ENCODE results near the gene FMN2. TPM values are rescaled to one million over a fixed set of nuclear protein-coding genes. Genes with fewer than 3 reads are reported as not detected.

Gene FMN2
- total RNA-seq, 3 donors from 2014 or later (not counting 1 experiment from before 2014, with no cell fraction given), result not detected

- intact Hi-C loops (cut with micrococcal nuclease), result no loop called here
- WGBS (ENCODE audit: insufficient coverage), result 100% methylated on average over 1 of the region's 1 CpG
These were observed 134.4 kb downstream of the FMN2 start for GRCh38 chr1:240226102-240226501.

GRCh38 chr1:240230816-240231215 lies 139.1 kb downstream of the FMN2 start:
- Mint-ChIP-seq H3K27me3 (ENCODE audit: low read depth in 2 of 2) (no peaks in the 10 kb centered on the region), H3K4me3 (no peak overlapping the region), H3K27ac (no peak overlapping the region), H3K9me3 (peaks cover 3% of the 10 kb centered on the region in 2 donors), H3K4me1 (no peaks in the 10 kb centered on the region), H3K36me3 (peaks cover 3% of the 10 kb centered on the region)
- DNase-seq (no peak), ATAC-seq (no peak)
- WGBS (ENCODE audit: insufficient coverage), result 68% methylated on average over 2 of the region's 2 CpGs
- TF ChIP-seq CTCF (IDR thresholded peaks at IDR 0.05), result no peak
- Histone ChIP-seq H3K27me3 (ENCODE audit: control insufficient read depth, insufficient read depth, low read length) (no peaks in the 10 kb centered on the region), H3K9me3 (ENCODE audit: control insufficient read depth, insufficient read depth, low read length) (no peaks in the 10 kb centered on the region), H3K4me3 (ENCODE audit: low read length) (no peak overlapping the region), H3K36me3 (ENCODE audit: control insufficient read depth, insufficient read depth, low read length) (no peaks in the 10 kb centered on the region), H3K4me1 (ENCODE audit: control insufficient read depth, insufficient read depth, low read length) (no peaks in the 10 kb centered on the region), H3K27ac (ENCODE audit: low read length) (no peak overlapping the region)
- intact Hi-C loops (cut with micrococcal nuclease), result no loop called here

More at GRCh38 chr1:240226102-240226501, 134.4 kb downstream of the FMN2 start:
- H3K9me3 Mint-ChIP-seq, result peaks cover 9 to 17% of the 10 kb centered on the region in 2 donors
- no peaks in the 10 kb centered on the region for H3K4me1 Mint-ChIP-seq
- no peak for TF ChIP-seq CTCF (IDR thresholded peaks at IDR 0.05)
- Histone ChIP-seq H3K4me1 (ENCODE audit: control insufficient read depth, insufficient read depth, low read length) (no peaks in the 10 kb centered on the region), H3K36me3 (ENCODE audit: control insufficient read depth, insufficient read depth, low read length) (no peaks in the 10 kb centered on the region), H3K27ac (ENCODE audit: low read length) (no peak overlapping the region), H3K4me3 (ENCODE audit: low read length) (no peak overlapping the region), H3K9me3 (ENCODE audit: control insufficient read depth, insufficient read depth, low read length) (peaks cover 8% of the 10 kb centered on the region), H3K27me3 (ENCODE audit: control insufficient read depth, insufficient read depth, low read length) (no peaks in the 10 kb centered on the region)
- ATAC-seq (no peak), DNase-seq (no peak)
- H3K36me3 Mint-ChIP-seq, result peaks cover 10% of the 10 kb centered on the region
- H3K27ac Mint-ChIP-seq, result no peak overlapping the region
- no peaks in the 10 kb centered on the region for H3K27me3 Mint-ChIP-seq (ENCODE audit: low read depth in 2 of 2)
- H3K4me3 Mint-ChIP-seq, result no peak overlapping the region

- Histone ChIP-seq H3K4me1 (ENCODE audit: control insufficient read depth, insufficient read depth, low read length) (no peaks in the 10 kb centered on the region), H3K9me3 (ENCODE audit: control insufficient read depth, insufficient read depth, low read length) (no peaks in the 10 kb centered on the region), H3K27ac (ENCODE audit: low read length) (no peak overlapping the region), H3K36me3 (ENCODE audit: control insufficient read depth, insufficient read depth, low read length) (no peaks in the 10 kb centered on the region), H3K4me3 (ENCODE audit: low read length) (no peak overlapping the region), H3K27me3 (ENCODE audit: control insufficient read depth, insufficient read depth, low read length) (no peaks in the 10 kb centered on the region)
- Mint-ChIP-seq H3K4me3 (no peak overlapping the region), H3K27ac (no peak overlapping the region), H3K4me1 (no peaks in the 10 kb centered on the region), H3K36me3 (no peaks in the 10 kb centered on the region), H3K9me3 (peaks cover 0 to 2% of the 10 kb centered on the region in 2 donors), H3K27me3 (ENCODE audit: low read depth in 2 of 2) (no peaks in the 10 kb centered on the region)
- no peak for TF ChIP-seq CTCF (IDR thresholded peaks at IDR 0.05)
- DNase-seq, result no peak
- no peak for ATAC-seq
- intact Hi-C loops (cut with micrococcal nuclease), result no loop called here
- 100% methylated on average over 2 of the region's 2 CpGs for WGBS (ENCODE audit: insufficient coverage)
These were observed 140.8 kb downstream of the FMN2 start for GRCh38 chr1:240232530-240232929.

GRCh38 chr1:240234485-240235210 lies 143.0 kb downstream of the FMN2 start:
- WGBS (ENCODE audit: insufficient coverage), result 77% methylated on average over 2 of the region's 2 CpGs
- DNase-seq (no peak), ATAC-seq (no peak)
- H3K9me3 Mint-ChIP-seq, result no peaks in the 10 kb centered on the region
- no peak overlapping the region for H3K4me3 ChIP-seq (ENCODE audit: low read length)
- TF ChIP-seq CTCF (IDR thresholded peaks at IDR 0.05), result no peak
- no peaks in the 10 kb centered on the region for H3K36me3 Mint-ChIP-seq
- H3K27ac Mint-ChIP-seq, result no peak overlapping the region
- no peaks in the 10 kb centered on the region for H3K9me3 ChIP-seq (ENCODE audit: control insufficient read depth, insufficient read depth, low read length)
- H3K4me1 ChIP-seq (ENCODE audit: control insufficient read depth, insufficient read depth, low read length), result no peaks in the 10 kb centered on the region
- no peaks in the 10 kb centered on the region for H3K27me3 Mint-ChIP-seq (ENCODE audit: low read depth in 2 of 2)
- no peaks in the 10 kb centered on the region for H3K36me3 ChIP-seq (ENCODE audit: control insufficient read depth, insufficient read depth, low read length)
- H3K4me3 Mint-ChIP-seq, result no peak overlapping the region
- no peak overlapping the region for H3K27ac ChIP-seq (ENCODE audit: low read length)
- H3K27me3 ChIP-seq (ENCODE audit: control insufficient read depth, insufficient read depth, low read length), result no peaks in the 10 kb centered on the region
- intact Hi-C loops (cut with micrococcal nuclease), result no loop called here
- no peaks in the 10 kb centered on the region for H3K4me1 Mint-ChIP-seq
